GM21526 (cell line): Measurements from ENCODE around the gene ERGIC1.
A peak's percentile ranks its signal among the peaks of the same experiment; 100 is the strongest.
"Not testable (repeated sequence)": the region's sequence is repeated elsewhere in the genome, so short reads cannot be mapped to it uniquely, and the experiment has no call there.

ENCODE experiments used
- ATAC-seq: cut with Tn5 transposase; IDR thresholded peaks from one replicate; pipeline ENCODE4 v1.9.1; 2021; ENCODE audit warnings: moderate library complexity; ENCODE audit not compliant: unreplicated experiment, low FRiP score

ERGIC1 gene

GRCh38 chr5:172875505-172876279 lies 41.6 kb downstream of the ERGIC1 start:
- ATAC-seq, result no peak

- no peak for ATAC-seq
Observed at GRCh38 chr5:172876578-172876977, 42.5 kb downstream of the ERGIC1 start.

GRCh38 chr5:172877466-172878260 lies 43.6 kb downstream of the ERGIC1 start:
- ATAC-seq, result no peak

DNA sequence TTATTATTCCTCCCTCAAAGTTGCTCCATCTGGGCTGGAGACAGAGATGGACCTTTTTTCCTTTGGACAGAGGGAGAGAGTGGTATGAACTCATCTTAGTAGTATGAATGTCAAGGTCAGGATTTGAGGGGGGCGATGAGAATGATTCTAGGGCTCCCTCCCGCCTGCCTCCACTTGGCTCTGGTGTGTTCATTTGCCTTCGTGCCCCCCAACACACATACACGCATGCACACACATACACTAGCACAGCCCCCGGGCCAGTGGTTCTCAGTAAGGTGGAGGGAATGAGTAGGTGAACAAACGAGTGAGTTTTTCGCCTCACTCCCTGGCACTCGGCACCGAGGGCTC lies 44.5 kb downstream of the ERGIC1 start:
- no peak for ATAC-seq

- ATAC-seq, result no peak
Observed at GRCh38 chr5:172878933-172879752, 45.1 kb downstream of the ERGIC1 start.

DNA sequence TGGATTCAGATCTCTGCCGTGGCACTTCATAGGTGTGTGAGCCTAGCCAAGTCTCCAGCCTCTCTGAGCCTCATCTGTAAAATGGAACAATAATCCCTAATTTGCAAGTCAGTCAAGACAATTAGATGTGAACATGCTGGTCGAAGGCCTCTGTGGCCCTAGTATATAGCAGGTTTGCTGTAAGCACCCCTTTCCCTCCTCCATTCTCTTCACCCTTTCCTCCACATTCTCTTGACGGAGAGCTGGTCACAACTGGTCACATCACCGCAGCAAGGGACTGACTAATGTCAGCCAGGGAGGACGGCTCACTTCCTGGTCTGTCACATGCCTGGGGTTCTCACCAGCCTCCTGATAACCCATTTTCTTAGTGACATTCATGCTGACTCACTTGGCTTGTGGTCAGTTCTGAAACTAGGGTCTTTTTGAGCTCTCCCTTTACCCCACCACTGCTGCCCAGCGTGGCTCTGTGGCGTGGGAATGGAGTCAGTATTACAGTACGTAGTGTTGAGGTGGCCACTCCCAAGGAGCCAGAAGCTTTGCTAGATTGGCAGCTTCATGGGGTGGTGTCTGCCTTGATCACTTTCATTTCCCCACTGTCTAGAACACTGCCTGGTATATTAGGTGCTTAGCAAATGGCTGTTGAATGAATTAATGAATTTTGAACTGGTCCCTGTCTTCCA lies 47.8 kb downstream of the ERGIC1 start:
- peak; percentile 53 for ATAC-seq

- no peak for ATAC-seq
Observed at GRCh38 chr5:172883066-172883465, 49.0 kb downstream of the ERGIC1 start.

DNA sequence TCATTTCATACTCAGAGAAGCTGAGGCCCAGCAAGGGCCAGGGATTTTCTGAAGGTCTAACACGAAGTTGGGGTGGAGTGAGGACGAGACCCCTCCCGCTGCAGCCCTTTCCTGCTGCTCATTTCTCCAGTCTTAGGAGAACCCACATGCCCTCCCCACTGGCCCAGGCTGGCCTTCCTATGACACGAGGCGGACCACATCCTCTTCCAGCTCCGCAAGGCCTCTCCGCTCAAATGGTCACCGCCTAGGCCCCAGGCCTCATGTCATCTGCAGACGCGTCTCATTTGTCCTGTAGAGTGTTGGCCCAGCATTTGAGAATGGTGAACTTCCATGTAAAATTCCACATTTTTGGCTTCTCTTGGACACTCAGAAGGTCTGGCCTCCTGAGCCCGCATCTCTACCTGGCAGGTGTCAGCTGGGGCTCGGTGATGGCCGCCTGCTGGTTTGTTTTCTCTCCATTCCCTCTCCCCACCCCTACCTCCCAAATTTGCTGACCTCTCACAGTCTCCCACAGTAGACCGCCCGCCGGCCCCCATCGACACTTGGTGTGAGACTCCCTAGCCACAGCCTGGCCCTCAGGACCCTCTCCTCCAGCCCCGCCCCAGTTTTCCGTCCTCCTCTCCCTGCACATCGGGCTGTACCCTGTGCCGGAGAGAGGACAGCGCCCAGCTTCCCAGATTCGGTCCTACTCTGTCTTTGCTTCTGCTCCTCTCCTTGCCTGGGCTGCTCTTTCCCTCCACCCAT lies 51.7 kb downstream of the ERGIC1 start:
- no peak for ATAC-seq

DNA sequence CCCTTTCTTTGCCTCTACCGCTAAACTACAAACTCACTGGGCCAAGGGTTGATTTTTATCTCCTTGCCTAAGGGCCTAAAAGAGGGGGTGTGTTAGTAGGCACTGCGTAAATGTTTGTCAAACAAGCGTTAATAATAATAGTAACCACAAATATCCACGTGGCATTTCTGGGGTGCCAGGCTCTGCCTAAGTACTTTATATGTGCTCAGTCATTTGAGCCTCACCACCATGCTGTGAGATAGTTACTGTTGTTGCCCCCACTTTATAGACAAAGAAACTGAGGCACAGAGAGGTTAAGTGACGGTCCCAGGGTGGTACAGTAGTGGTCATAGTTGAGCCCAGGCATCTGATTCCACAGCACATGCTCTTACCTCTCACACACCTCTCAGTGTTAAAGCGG lies 52.4 kb downstream of the ERGIC1 start:
- no peak for ATAC-seq

GRCh38 chr5:172886974-172887501 lies 53.0 kb downstream of the ERGIC1 start:
- no peak for ATAC-seq

GRCh38 chr5:172887692-172888091 lies 53.6 kb downstream of the ERGIC1 start:
- ATAC-seq, result no peak

DNA sequence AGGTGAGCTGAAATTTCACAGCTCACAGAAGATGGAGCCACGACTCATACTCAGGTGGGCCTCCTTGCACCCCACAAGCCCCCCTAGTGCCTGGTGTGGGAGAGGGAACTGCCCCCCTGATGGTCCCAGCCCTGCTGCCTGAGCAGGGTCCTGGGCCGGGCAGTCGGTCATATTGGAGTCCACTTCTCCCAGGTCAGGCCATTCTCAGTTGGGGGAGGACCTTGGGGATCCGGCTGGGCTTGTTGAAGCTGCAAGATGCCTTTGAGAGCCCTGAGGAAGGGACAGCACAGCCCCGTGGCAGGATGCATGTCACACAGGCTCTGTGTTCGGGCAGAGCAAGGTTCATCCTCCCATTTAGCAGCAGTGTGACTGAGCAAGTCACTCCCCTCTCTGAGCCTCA lies 56.6 kb downstream of the ERGIC1 start:
- ATAC-seq, result no peak

DNA sequence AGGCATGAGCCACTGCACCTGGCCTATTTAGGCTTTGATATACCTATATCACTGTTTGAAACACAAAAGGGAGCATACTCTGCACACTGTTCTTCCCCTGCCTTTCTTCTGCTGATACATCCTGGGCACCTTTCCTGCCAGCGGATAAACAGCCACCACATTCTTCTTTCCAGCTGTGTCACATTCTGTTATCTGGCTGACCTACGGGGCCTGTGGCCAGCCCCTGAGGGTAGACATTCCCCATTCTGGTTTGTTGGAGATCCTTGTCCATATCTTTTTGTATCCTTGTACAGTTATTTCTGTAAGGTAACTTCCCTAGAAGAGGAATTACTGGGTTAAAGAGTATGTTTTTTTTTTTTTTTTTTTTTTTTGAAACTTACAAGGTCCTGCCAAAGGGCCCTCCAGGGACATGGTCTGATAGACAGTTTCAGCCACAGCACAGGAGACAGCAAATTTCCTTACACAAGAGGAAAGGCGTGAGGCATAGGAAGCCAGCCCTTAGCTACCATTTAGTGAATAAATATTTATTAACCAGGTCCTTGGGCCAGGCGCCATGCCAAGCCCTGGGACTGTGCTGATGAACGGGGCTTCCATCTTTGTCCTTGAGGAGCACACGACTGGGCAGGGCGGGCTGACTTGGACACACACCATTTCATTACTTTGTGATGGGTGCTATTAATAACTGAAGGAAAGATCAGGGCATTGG lies 57.8 kb downstream of the ERGIC1 start:
- ATAC-seq, result no peak

- ATAC-seq, result no peak
Observed at GRCh38 chr5:172892713-172893112, 58.7 kb downstream of the ERGIC1 start.

GRCh38 chr5:172894767-172895388 lies 60.8 kb downstream of the ERGIC1 start:
- ATAC-seq, result no peak

GRCh38 chr5:172895549-172895948 lies 61.5 kb downstream of the ERGIC1 start:
- ATAC-seq, result no peak

GRCh38 chr5:172896465-172896864 lies 62.4 kb downstream of the ERGIC1 start:
- no peak for ATAC-seq

- ATAC-seq, result not testable (repeated sequence)
Observed at GRCh38 chr5:172897067-172897466, 63.0 kb downstream of the ERGIC1 start.
